WTC11 (cell line): ENCODE data around the gene SLC7A8. TPM values are rescaled to one million over a fixed set of nuclear protein-coding genes. Genes with fewer than 3 reads are reported as not detected.

Experiments used
- ATAC-seq: fragments of 200-7000 bp; cut with Tn5 transposase; 2 replicates; pipeline ENCODE4 v1.10.0; 2021; ENCODE audit warnings: mild to moderate bottlenecking, moderate library complexity
- CTCF ChIA-PET: fragments of 300-600 bp; sonication (Branson Sonifier 250); formaldehyde crosslinking; loops from one replicate; lab custom pipeline; 2021; ENCODE audit warnings: antibody characterized with exemption; lab: Charles Lee
- POLR2A ChIA-PET: fragments of 350-600 bp; sonication (Branson Sonifier 250); formaldehyde crosslinking; loops from one replicate; lab custom pipeline; 2021; ENCODE audit warnings: antibody characterized with exemption; lab: Charles Lee
- DNase-seq: peaks from one replicate; pipeline ENCODE4 v3.0.0; 2021; ENCODE audit warnings: low spot score
- H3K27ac Mint-ChIP-seq: 2 replicates; pipeline ENCODE4 v1.8.0; 2021; ENCODE audit warnings: mixed read lengths
- H3K27me3 Mint-ChIP-seq: 2 replicates; pipeline ENCODE4 v1.8.0; 2021; ENCODE audit warnings: low read depth, mild to moderate bottlenecking, moderate library complexity, mixed read lengths
- H3K36me3 Mint-ChIP-seq: 2 replicates; pipeline ENCODE4 v1.8.0; 2021; ENCODE audit warnings: mixed read lengths
- H3K4me1 Mint-ChIP-seq: 2 replicates; pipeline ENCODE4 v1.8.0; 2022; ENCODE audit warnings: mixed read lengths
- H3K4me3 Mint-ChIP-seq: 2 replicates; pipeline ENCODE4 v1.8.0; 2021; ENCODE audit warnings: mild to moderate bottlenecking, moderate library complexity, mixed read lengths
- H3K9me3 Mint-ChIP-seq: 2 replicates; pipeline ENCODE4 v1.8.0; 2021; ENCODE audit warnings: mixed read lengths
- CDX4 ChIP-seq: fragments of 250-450 bp; sonication (Bioruptor Pico); IDR thresholded peaks from 2 replicates; pipeline ENCODE4 v1.9.0; 2021; ENCODE audit warnings: moderate library complexity, mild to moderate bottlenecking, inconsistent platforms, borderline replicate concordance
- CTCF ChIP-seq: fragments of 200-600 bp; IDR thresholded peaks from 2 replicates; pipeline ENCODE4 v1.8.0; 2022; ENCODE audit warnings: antibody characterized with exemption
- ELF4 ChIP-seq: sonication (generic); formaldehyde crosslinking; IDR thresholded peaks from 2 replicates; pipeline ENCODE4 v1.8.1; 2022; ENCODE audit warnings: low read depth, mild to moderate bottlenecking, moderate library complexity, missing genetic modification reagents
- EMX1 ChIP-seq: fragments of 250-450 bp; sonication (Bioruptor Pico); IDR thresholded peaks from 2 replicates; pipeline ENCODE4 v1.8.0; 2021; ENCODE audit warnings: mild to moderate bottlenecking
- ERG ChIP-seq: fragments of 250-450 bp; sonication (Bioruptor Pico); IDR thresholded peaks from 2 replicates; pipeline ENCODE4 v1.8.0; 2021; ENCODE audit warnings: mild to moderate bottlenecking
- GABPB1 ChIP-seq: sonication (generic); formaldehyde crosslinking; IDR thresholded peaks from 2 replicates; pipeline ENCODE4 v1.8.1; 2023; ENCODE audit warnings: mild to moderate bottlenecking, missing genetic modification reagents
- KAT7 ChIP-seq: sonication (generic); formaldehyde crosslinking; IDR thresholded peaks from 2 replicates; pipeline ENCODE4 v1.8.1; 2023; ENCODE audit warnings: missing genetic modification reagents, mild to moderate bottlenecking, borderline replicate concordance
- MAX ChIP-seq: sonication (generic); formaldehyde crosslinking; IDR thresholded peaks from 2 replicates; pipeline ENCODE4 v1.8.0; 2022; ENCODE audit warnings: mild to moderate bottlenecking, missing genetic modification reagents
- OVOL2 ChIP-seq: fragments of 250-450 bp; sonication (Bioruptor Pico); IDR thresholded peaks from 2 replicates; pipeline ENCODE4 v1.9.0; 2021; ENCODE audit warnings: mild to moderate bottlenecking, borderline replicate concordance
- PREB ChIP-seq: sonication (generic); formaldehyde crosslinking; IDR thresholded peaks from 2 replicates; pipeline ENCODE4 v1.8.1; 2022; ENCODE audit warnings: mild to moderate bottlenecking, missing genetic modification reagents, moderate library complexity, borderline replicate concordance
- RORB ChIP-seq: fragments of 250-450 bp; sonication (Bioruptor Pico); IDR thresholded peaks from 2 replicates; pipeline ENCODE4 v1.9.0; 2021; ENCODE audit warnings: mild to moderate bottlenecking
- SOX15 ChIP-seq: fragments of 250-450 bp; sonication (Bioruptor Pico); IDR thresholded peaks from 2 replicates; pipeline ENCODE4 v1.9.0; 2021; ENCODE audit warnings: mild to moderate bottlenecking
- SP1 ChIP-seq: sonication (generic); formaldehyde crosslinking; conservative IDR thresholded peaks from 2 replicates; pipeline ENCODE4 v1.8.1; 2022; ENCODE audit warnings: missing genetic modification reagents
- TEAD1 ChIP-seq: sonication (generic); formaldehyde crosslinking; IDR thresholded peaks from 2 replicates; pipeline ENCODE4 v1.8.0; 2022; ENCODE audit warnings: mild to moderate bottlenecking, missing genetic modification reagents
- TEAD4 ChIP-seq: sonication (generic); formaldehyde crosslinking; IDR thresholded peaks from 2 replicates; pipeline ENCODE4 v1.8.0; 2022; ENCODE audit warnings: mild to moderate bottlenecking, missing genetic modification reagents
- TP53 ChIP-seq: sonication (generic); formaldehyde crosslinking; IDR thresholded peaks from 2 replicates; pipeline ENCODE4 v1.8.1; 2023; ENCODE audit warnings: mild to moderate bottlenecking, missing genetic modification reagents
- ZBTB21 ChIP-seq: sonication (generic); formaldehyde crosslinking; IDR thresholded peaks from 2 replicates; pipeline ENCODE4 v1.8.1; 2023; ENCODE audit warnings: mild to moderate bottlenecking, missing genetic modification reagents, borderline replicate concordance
- ZMAT4 ChIP-seq: fragments of 250-450 bp; sonication (Bioruptor Pico); IDR thresholded peaks from 2 replicates; pipeline ENCODE4 v1.9.0; 2021; ENCODE audit warnings: mild to moderate bottlenecking
- ZNF317 ChIP-seq: sonication (generic); formaldehyde crosslinking; IDR thresholded peaks from 2 replicates; pipeline ENCODE4 v1.8.1; 2023; ENCODE audit warnings: low read depth, mild to moderate bottlenecking, moderate library complexity, missing genetic modification reagents, borderline replicate concordance
- ZNF396 ChIP-seq: fragments of 250-450 bp; sonication (Bioruptor Pico); IDR thresholded peaks from 2 replicates; pipeline ENCODE4 v1.8.0; 2021; ENCODE audit warnings: mild to moderate bottlenecking, moderate library complexity, borderline replicate concordance
- ZNF512 ChIP-seq: sonication (generic); formaldehyde crosslinking; IDR thresholded peaks from 2 replicates; pipeline ENCODE4 v1.8.1; 2022; ENCODE audit warnings: missing genetic modification reagents, borderline replicate concordance
- ZSCAN18 ChIP-seq: fragments of 250-450 bp; sonication (Bioruptor Pico); IDR thresholded peaks from 2 replicates; pipeline ENCODE4 v2.1.2; 2022; ENCODE audit warnings: mild to moderate bottlenecking, moderate library complexity
- total RNA-seq: library from RNA; stranded (reverse); gene quantifications from 3 replicates; pipeline ENCODE4 v1.2.3, GENCODE V29; 2021

The SLC7A8 gene
- total RNA-seq, 1 experiment from 2014 or later = 207 TPM

- Mint-ChIP-seq H3K36me3 (peaks cover 5% of the 10 kb centered on the region), H3K4me1 (peaks cover 51% of the 10 kb centered on the region), H3K4me3 (no peak overlapping the region), H3K27ac (no peak overlapping the region; the same call in 1 of the 2 replicates), H3K9me3 (no peaks in the 10 kb centered on the region), H3K27me3 (peaks cover 17% of the 10 kb centered on the region)
- DNase-seq = no peak
- no peak for TF ChIP-seq PREB
- no peak for TF ChIP-seq TP53
- TF ChIP-seq EMX1 (CRISPR knock-in tag) = no peak
- TF ChIP-seq CTCF = no peak
- no peak for TF ChIP-seq SP1 (CRISPR knock-in tag)
- TF ChIP-seq ZMAT4 (CRISPR knock-in tag) = no peak
- TF ChIP-seq TEAD1 = no peak
- TF ChIP-seq ZSCAN18 (CRISPR knock-in tag) = no peak
- no peak for TF ChIP-seq ZNF317
- no peak for TF ChIP-seq OVOL2 (CRISPR knock-in tag)
- no peak for TF ChIP-seq ZBTB21 (CRISPR knock-in tag)
- no peak for TF ChIP-seq TEAD4 (CRISPR knock-in tag)
- TF ChIP-seq CDX4 = no peak
- no peak for TF ChIP-seq RORB (CRISPR knock-in tag)
- TF ChIP-seq ZNF396 (CRISPR knock-in tag) = no peak
- TF ChIP-seq SOX15 (CRISPR knock-in tag) = no peak
- no peak for TF ChIP-seq KAT7 (CRISPR knock-in tag)
- ChIA-PET POLR2A (interaction anchor here (1.1 kb wide), 1 partner anchor 10 kb away, joined by 3 read pairs; no protein-coding TSS in a partner anchor), CTCF (interaction anchor here (0.8 to 6.9 kb wide), 5 partner anchors 9 to 35 kb away, joined by 3 to 43 read pairs (median 4); partner anchors contain the start of genes ACIN1 and C14orf119)
- no peak for ATAC-seq
These were observed 79.3 kb downstream of the SLC7A8 start for GRCh38 chr14:23104070-23104590.

GRCh38 chr14:23103581-23103980 lies 79.9 kb downstream of the SLC7A8 start:
- H3K36me3 Mint-ChIP-seq = peaks cover 7% of the 10 kb centered on the region; the same call in 1 of the 2 replicates
- no peak overlapping the region for H3K4me3 Mint-ChIP-seq
- H3K4me1 Mint-ChIP-seq = peaks cover 52% of the 10 kb centered on the region
- no peaks in the 10 kb centered on the region for H3K9me3 Mint-ChIP-seq
- H3K27me3 Mint-ChIP-seq = peaks cover 15% of the 10 kb centered on the region
- no peak for ATAC-seq
- no peak for TF ChIP-seq MAX (CRISPR knock-in tag)
- no peak for TF ChIP-seq ELF4
- TF ChIP-seq TP53 = no peak
- TF ChIP-seq ZNF512 (CRISPR knock-in tag) = no peak
- no peak for TF ChIP-seq ERG (CRISPR knock-in tag)
- TF ChIP-seq GABPB1 (CRISPR knock-in tag) = no peak
- no peak for TF ChIP-seq ZSCAN18 (CRISPR knock-in tag)
- ChIA-PET POLR2A (no interaction called here), CTCF (interaction anchor here (0.8 to 6.9 kb wide), 3 partner anchors 9 to 35 kb away, joined by 3 to 43 read pairs (median 7); partner anchors contain the start of gene ACIN1)
- DNase-seq = no peak
- no peak overlapping the region for H3K27ac Mint-ChIP-seq
